ENCODE results near the gene RPS28.
"Not testable (repeated sequence)": the region's sequence is repeated elsewhere in the genome, so short reads cannot be mapped to it uniquely, and the experiment has no call there.

RPS28 gene

DNA sequence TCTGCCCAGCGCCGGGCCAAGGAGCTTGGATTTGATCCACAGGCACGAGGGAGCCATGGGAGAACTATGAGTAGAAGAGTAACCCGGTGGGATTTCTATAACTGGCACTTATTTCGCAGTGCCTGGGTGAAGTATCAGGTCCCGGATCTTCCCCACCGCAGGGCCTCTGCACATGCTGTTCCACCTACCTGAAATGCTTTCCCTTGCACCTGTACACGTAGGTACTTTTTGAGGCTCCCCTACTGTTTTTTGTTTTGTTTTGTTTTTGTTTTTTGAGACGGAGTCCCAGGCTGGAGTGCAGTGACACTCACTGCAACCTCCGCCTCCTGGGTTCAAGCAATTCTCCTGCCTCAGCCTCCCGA, 22.2 kb downstream of the RPS28 start:
- DNase-seq: no peak

DNA sequence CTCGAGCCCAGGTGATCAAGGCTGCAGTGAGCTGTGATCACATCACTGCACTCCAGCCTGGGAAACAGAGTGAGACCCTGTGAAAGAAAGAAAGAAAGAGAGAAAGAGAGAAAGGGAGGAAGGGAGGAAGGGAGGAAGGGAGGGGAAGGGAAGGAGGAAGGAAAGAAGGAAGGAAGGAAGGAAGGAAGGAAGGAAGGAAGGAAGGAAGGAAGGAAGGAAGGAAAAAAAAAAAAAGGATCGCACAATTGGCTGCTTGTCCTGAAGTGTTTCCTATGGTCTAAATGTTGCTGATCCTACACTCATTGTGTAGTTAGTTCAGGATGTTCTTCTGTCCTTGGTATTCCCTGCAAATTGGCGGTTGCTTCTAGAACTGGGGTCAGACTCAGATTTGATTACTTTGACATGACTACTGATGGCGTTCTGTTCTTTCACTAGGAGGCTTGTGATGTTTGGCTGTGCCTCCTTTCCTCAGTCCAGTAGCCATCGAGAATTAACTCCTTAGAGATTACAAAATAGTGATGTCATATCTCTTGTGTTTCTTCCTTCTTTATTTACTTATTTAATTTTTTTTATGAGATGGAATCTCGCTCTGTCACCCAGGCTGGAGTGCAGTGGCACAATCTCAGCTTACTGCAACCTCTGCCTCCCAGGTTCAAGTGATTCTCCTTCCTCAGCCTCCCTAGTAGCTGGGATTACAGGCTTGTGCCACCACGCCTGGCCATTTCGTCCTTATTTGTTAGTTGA, 28.5 kb downstream of the RPS28 start:
- DNase-seq: not testable (repeated sequence)

DNA sequence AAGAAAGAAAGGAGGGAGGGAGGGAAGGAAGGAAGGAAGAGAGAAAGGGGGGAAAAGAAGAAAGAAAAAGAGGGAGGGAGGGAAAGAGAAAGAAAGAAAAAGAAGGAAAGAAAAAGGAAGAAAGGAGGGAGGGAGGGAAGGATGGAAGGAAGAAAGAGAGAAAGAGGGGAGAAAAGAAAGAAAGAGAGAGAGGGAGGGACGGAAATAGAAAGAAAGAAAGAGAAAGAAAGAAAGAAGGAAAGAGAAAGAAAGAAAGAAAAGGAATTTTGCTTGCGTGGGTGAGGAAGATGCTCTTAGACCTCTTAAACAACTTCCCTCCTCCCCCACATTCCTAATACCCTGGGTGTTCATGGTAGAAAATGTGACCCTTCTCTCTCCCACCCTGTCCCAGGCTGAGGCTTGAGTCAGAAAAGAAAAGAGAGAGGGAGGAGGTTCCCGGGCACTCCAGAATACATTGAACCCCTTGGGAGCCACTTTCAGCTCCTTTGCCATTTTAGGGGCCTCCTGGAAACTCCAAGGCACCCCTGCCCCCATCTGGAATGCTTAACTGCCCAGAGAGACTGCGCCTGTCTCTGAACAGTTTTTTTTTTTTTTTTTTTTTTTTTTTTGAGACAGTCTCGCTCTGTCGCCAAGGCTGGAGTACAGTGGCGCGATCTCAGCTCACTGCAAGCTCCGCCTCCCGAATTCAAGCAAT, 31.0 kb downstream of the RPS28 start:
- peak; percentile 33 for DNase-seq

DNA sequence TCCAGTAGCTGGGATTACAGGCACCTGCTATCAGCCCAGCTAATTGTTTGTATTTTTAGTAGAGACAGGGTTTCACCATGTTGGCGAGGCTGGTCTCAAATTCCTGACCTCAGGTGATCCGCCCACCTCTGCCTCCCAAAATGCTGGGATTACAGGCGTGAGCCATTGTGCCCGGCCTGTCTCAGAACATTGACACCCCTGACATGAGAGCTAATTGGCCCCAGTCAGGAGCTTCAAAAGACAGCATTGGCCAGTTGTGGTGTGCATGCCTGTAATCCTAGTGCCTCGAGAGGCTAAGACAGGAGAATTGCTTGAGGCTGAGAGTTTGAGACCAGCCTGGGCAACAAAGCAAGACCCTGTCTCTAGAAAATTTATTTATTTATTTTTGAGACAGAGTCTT, 31.5 kb downstream of the RPS28 start:
- peak; percentile 21 for DNase-seq

DNA sequence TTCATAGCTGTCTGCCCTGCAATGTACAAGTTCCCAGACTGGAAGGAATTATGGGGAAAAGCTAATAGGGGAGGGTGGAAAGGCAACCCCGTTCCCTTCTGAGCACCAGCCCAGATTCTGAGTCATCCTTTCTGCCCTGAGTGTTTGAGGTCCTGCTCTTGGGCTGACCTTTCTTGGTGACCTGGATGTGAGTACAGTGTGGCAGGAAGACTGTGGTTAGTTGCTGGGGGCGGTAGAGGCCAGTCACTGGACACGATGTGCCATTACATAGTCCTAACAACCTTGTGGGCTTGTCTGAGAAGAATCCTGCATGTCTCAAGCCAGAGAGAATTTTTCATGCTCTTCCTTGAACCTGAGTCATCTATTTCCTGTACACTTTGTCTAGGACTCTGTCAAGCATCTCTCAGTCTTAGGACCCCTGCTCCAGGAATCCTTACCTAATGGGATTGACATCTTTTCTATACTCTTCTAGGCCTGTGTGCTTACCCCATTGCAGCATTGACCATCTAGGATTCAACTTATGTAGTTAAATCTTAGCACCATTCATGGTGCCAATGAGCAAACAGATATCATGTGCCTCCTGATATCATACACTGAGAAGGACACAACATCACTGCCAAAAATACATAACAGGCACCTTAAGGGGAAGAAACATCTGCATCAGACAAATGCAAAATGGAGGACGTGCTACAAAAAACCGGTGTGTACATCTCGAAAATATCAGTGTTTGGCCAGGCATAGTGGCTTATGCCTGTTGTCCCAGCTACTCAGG, 34.5 kb downstream of the RPS28 start:
- DNase-seq: peak; percentile 18

DNA sequence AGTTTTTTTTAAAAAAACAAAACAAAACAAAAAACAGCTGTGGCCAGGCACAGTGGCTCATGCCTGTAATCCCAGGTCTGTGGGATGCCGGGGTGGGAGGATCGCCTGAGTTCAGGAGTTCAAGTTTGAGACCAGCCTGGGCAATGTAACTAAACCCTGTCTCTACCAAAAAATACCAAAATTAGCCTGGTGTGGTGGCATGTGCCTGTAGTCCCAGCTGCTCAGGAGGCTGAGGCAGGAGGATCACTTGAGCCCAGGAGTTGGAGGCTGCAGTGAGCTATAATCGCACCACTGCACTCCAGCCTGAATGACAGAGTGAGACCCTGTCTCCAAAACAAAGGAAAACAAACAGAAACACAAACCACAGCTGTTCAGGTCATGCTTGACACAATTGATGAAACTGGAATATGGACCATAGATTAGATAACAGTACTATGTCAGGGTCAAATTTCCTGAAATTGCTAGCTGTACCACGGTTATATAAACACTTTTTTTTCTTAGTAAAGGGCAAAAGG, 35.8 kb downstream of the RPS28 start:
- DNase-seq: no peak

DNA sequence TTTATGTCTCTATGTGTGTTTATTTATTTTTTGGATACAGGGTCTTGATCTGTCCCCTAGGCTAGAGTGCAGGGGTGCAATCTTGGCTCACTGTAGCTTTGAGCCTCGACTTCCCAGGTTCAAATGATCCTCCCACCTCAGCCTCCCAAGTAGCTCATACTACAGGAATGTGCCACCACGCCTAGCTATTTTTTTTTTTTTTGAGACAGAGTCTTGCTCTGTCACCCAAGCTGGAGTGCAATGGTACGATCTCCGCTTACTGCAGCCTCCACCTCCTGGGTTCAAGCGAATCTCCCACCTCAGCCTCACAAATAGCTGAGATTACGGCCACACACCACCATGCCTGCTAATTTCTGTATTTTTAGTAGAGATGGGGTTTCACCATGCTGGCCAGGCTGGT, 37.7 kb downstream of the RPS28 start:
- no peak for DNase-seq

DNA sequence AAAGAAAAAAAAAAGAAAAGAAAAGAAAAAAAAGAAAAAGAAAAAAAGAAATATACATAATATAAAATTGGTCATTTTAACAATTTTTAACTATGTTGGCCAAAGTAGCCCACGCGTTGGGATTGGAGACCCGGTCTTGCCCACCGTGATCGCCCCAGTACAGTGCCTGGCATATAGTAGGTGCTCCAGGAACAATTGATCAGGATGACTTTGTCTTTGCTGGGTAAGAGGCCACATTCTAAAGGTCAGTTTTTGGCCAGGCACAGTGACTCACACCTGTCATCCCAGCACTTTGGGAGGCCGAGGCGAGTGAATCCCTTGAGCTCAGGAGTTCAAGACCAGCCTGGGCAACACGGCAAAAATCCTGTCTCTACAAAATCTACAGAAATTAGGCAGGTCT, 38.9 kb downstream of the RPS28 start:
- DNase-seq: no peak

DNA sequence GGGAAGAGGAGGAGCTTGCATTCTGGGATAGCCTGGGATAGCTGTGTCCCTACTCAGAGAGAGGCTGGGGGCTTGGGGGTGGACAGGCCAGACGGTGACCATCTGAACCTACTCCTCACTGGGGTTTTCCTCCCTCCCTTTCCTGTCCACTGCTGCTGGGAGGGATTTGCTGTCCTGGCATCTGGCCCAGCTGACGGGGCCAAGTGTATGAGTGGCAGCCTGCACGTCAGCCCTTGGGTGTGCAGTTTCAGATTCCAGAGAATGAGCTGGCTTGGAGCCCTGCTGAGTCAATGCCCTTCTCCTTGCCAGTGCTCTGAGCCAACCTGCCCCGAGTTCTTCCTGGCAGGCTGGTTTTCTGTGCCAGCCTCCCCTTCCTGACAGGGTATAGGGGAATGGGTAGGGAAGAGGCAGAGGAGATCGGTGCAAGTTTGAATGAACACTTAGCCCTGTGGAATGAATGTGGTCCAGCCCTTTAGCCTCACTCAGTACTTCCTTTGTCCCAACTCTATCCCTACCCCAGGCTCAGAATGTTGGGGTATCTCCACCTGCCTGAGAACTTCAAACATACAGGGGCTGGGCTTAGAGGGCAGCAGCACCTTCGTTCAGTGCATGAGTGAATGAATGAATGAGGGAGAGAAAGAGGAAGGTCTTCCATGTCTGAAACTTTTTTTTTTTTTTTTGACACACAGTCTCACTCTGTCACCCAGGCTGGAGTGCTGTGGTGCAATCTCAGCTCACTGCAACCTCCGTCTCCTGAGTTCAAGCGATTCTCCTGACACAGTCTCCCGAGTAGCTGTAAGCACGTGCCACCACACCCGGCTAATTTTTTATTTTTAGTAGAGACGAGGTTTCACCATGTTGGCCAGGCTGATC, 40.9 kb downstream of the RPS28 start:
- DNase-seq: peak; percentile 82

DNA sequence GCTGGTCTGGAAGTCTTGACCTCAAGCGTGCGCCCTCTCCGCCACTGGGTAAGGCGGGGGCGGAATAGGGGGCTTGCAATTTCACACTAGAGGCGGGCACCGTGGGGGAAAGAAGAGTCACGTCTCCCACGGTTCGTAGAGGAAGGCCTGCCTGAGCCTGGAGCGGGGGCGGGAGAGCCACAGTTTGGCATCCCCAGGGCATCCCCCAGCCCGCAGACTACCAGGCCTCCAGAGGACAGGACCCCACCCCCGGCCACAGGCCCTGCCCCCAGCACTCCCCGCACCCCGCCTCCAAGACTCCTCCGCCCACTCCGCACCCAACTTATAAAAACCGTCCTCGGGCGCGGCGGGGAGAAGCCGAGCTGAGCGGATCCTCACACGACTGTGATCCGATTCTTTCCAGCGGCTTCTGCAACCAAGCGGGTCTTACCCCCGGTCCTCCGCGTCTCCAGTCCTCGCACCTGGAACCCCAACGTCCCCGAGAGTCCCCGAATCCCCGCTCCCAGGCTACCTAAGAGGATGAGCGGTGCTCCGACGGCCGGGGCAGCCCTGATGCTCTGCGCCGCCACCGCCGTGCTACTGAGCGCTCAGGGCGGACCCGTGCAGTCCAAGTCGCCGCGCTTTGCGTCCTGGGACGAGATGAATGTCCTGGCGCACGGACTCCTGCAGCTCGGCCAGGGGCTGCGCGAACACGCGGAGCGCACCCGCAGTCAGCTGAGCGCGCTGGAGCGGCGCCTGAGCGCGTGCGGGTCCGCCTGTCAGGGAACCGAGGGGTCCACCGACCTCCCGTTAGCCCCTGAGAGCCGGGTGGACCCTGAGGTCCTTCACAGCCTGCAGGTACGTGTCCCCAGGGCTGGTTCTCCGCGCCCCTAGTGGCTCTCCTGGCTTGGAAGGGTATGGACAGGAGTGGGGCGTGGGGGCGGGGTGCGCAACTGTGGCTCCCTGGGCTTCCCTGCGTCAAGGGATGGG, 42.8 kb downstream of the RPS28 start, which contains the start of gene ANGPTL4:
ANGPTL4 (plus strand) TSS at position 353 of the 969 bp plus-strand sequence; CDS start at position 520, 167 bp downstream.
- peak; percentile 62 for DNase-seq

DNA sequence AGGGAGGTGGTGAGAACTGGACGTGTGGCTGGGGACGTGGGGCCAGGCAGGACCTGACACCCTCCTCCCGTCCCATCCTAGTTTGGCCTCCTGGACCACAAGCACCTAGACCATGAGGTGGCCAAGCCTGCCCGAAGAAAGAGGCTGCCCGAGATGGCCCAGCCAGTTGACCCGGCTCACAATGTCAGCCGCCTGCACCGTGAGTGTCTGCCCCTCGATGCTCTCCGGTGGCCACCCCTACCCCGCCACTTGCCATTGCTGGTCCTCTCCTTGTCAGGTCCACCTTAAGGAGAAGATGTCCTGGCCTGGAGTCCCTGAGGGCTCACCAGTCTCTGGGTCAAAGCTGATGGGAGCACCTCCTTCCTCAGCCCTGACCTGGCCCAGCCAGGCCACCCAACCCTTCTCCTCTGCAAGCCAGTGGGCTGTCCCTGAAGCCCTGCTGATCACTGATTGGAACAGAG, 44.9 kb downstream of the RPS28 start:
- DNase-seq: no peak

DNA sequence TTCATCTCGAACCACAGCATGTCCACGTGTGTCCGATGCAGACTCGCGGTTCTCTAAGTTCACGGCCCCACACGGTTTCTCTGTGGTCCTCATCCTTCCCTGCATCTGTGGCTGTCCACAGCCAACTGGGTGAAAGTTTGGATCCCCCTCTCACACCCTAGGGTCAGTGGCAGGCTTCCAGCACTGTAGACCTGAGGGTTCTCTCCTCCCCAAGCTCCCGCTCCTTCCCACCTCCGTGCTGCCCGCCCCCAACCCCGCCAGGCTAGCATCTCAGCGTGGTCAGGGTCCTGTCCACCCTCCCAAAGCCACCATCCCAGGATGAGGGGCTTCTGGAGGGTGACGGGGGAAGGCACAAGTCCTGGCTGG, 45.6 kb downstream of the RPS28 start:
- no peak for DNase-seq

DNA sequence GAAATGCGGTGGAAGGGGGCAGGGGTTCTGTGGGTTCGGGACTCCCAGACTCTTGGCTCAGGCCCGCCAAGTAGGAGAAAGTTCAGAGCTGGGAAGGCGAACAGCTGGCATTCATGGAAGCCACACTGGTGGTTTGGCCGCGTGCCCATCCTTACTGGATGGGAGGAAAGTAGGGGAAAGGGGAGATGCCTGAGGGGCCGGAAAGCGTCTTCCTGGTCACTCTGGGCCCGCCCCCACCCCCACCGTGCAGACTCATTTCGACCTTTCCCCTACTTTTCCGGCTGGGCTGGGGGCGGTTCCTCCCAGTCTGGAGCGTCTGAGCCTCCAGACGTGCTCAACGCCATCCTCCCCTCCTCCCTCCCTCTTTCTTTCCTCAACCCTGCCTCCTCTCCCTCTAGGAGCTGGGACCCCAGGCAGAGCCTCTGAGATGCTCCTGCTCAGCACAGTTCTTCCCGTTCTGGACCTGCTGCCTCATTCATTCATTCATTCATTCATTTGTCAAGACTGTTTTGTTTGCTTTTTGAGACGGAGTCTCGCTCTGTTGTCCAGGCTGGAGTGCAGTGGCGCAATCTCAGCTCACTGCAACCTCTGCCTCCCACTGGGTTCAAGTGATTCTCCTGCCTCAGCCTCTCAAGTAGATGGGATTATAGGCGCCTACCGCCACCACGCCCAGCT, 46.2 kb downstream of the RPS28 start:
- DNase-seq: peak; percentile 89

DNA sequence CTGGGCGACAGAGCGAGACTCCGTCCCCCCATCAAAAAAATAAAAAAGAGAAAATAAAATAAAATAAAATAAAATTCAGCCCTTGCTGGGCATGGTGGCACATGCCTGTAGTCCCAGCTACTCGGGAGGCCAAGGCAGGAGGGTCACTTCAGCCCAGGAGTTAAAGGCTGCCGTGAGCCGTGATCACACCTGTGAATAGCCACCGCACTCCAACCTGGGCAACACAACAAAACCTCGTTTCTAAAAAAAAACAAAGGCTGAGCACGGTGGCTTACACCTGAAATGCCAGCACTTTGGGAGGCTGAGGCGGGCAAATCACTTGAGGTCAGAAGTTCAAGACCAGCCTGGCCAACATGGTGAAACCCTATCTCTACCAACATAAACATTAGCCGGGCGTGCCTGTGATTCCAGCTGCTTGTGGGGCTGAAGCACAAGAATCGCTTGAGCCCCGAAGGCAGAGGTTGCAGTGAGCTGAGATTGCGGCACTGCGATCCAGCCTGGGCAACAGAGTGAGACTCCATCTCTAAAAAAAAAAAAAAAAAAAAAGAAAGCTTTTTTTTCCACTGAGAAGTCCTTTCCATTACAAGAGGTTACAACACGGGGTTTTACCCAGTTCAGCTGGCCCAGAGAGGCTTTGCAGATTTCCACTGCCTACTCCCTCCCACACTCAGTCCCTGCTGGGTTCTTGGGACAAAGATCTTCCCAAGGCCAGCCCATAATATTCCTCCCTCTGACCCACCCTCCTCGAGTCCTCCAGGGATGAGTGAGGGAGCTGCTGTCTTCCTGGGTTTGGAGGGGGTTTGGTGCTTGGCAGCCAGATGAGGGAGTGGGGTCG, 49.1 kb downstream of the RPS28 start:
- no peak for DNase-seq

DNA sequence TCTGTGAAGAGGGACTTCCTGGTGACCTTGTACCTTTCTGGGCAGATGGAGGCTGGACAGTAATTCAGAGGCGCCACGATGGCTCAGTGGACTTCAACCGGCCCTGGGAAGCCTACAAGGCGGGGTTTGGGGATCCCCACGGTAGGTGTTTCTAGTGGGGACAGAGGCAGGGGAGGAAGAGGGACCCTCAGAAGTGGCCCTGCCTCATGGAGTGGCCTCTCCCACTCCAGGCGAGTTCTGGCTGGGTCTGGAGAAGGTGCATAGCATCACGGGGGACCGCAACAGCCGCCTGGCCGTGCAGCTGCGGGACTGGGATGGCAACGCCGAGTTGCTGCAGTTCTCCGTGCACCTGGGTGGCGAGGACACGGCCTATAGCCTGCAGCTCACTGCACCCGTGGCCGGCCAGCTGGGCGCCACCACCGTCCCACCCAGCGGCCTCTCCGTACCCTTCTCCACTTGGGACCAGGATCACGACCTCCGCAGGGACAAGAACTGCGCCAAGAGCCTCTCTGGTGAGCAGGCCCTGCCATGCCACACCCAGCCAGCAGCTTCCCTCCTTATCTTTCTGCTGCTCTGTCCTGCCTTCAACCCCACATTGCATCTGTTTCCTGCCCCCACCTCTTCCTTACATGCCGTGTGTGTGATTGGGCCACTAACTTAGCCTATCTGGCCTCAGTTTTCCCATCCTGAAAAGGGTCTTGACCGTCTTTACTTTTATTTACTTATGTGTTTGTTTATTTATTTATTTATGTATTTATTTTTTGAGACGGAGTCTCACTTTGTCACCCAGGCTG, 49.9 kb downstream of the RPS28 start:
- no peak for DNase-seq

Measured in eye (tissue), 1 donor.